ENCODE results near the gene CASKIN1. TPM values are rescaled to one million over a fixed set of nuclear protein-coding genes. Genes with fewer than 3 reads are reported as not detected.

CASKIN1 gene
- total RNA-seq, 1 experiment from 2014 or later: 5.9 TPM

GRCh38 chr16:2174396-2175131, 21.8 kb downstream of the CASKIN1 start:
- intact Hi-C loops (cut with micrococcal nuclease): no loop called here
- DNase-seq (ENCODE audit: low read depth, low spot score): no peak
- H3K4me3 ChIP-seq (replicated peaks in 1 of 2; ENCODE audit: low read depth in 1 of 2, low read length in 2 of 2): no peak overlapping the region
- ChIA-PET POLR2A (interaction anchor here (1.5 kb wide), 1 partner anchor 19 kb away, joined by 5 read pairs; the partner anchor contains the start of gene TRAF7), CTCF (no interaction called here), RAD21 (ENCODE audit: low non-redundant PET in 1 of 2, low total read pairs in 2 of 2, uncharacterized antibody in 2 of 2, unreplicated experiment in 2 of 2) (no interaction called here)
- H2AFZ ChIP-seq (ENCODE audit: low read depth, low read length, poor library complexity, severe bottlenecking): no peak overlapping the region
- H3K4me2 ChIP-seq (ENCODE audit: low read length): no peak overlapping the region
- H3K79me2 ChIP-seq (ENCODE audit: insufficient read depth, low read length): no peaks in the 10 kb centered on the region
- H3K27me3 ChIP-seq (ENCODE audit: insufficient read depth, low read length): no peaks in the 10 kb centered on the region
- TF ChIP-seq SIN3A (IDR thresholded peaks at IDR 0.05; ENCODE audit: low read depth) (no peak), CBX3 (IDR thresholded peaks at IDR 0.05; ENCODE audit: low read depth) (no peak), REST (IDR thresholded peaks at IDR 0.05; ENCODE audit: low read depth) (no peak), POLR2A (IDR thresholded peaks at IDR 0.05; ENCODE audit: borderline replicate concordance, extremely low read depth, insufficient read depth, insufficient read length) (no peak), EZH2phosphoT487 (IDR thresholded peaks at IDR 0.05; ENCODE audit: borderline replicate concordance) (no peak), FOSL1 (IDR thresholded peaks at IDR 0.05; ENCODE audit: low read depth) (no peak), TCF7L2 (IDR thresholded peaks at IDR 0.05; ENCODE audit: borderline replicate concordance, extremely low read depth, insufficient read depth, insufficient read length) (no peak), MAX (IDR thresholded peaks at IDR 0.05) (no peak), CTCF (IDR thresholded peaks at IDR 0.05 in 2 of 3, conservative IDR thresholded peaks at IDR 0.05 in 1 of 3; ENCODE audit: borderline replicate concordance in 1 of 3, insufficient read depth in 1 of 3, low read depth in 2 of 3, low read length in 2 of 3) (no peak), ELF1 (IDR thresholded peaks at IDR 0.05; ENCODE audit: borderline replicate concordance, low read depth) (no peak), EZH2 (IDR thresholded peaks at IDR 0.05) (no peak), EGR1 (IDR thresholded peaks at IDR 0.05; ENCODE audit: low read depth) (no peak), ATF3 (IDR thresholded peaks at IDR 0.05) (no peak), CEBPB (IDR thresholded peaks at IDR 0.05; ENCODE audit: low read depth) (no peak), POLR2AphosphoS5 (IDR thresholded peaks at IDR 0.05; ENCODE audit: low read depth, low read length) (no peak), JUND (IDR thresholded peaks at IDR 0.05) (no peak), ZFX (IDR thresholded peaks at IDR 0.05) (no peak)
- H3K9me3 ChIP-seq (ENCODE audit: control insufficient read depth in 1 of 2, insufficient read depth in 1 of 2, low read depth in 1 of 2, low read length in 2 of 2): no peaks in the 10 kb centered on the region
- peaks cover 8 to 32% of the 10 kb centered on the region in 2 experiments; a peak in 2 of 4 replicates for H3K36me3 ChIP-seq (ENCODE audit: control insufficient read depth in 1 of 2, insufficient read depth in 2 of 2, low read length in 2 of 2)
- no TSS peak for BruUV-seq (replicated peaks)
- no peaks in the 10 kb centered on the region for H4K20me1 ChIP-seq (ENCODE audit: insufficient read depth)
- no peak overlapping the region for H3K27ac ChIP-seq (ENCODE audit: low read depth, low read length)
- H3K9ac ChIP-seq (ENCODE audit: low read length): no peak overlapping the region
- peaks cover 0 to 5% of the 10 kb centered on the region in 2 experiments; a peak in 1 of 4 replicates for H3K4me1 ChIP-seq (ENCODE audit: control insufficient read depth in 1 of 2, insufficient read depth in 2 of 2, low read length in 2 of 2)
- no peaks in the 10 kb centered on the region for H3K9me2 ChIP-seq (ENCODE audit: insufficient read depth)
- ATAC-seq: no peak
